ENCODE measurements around the gene PTH2R. TPM values are rescaled to one million over a fixed set of nuclear protein-coding genes. Genes with fewer than 3 reads are reported as not detected.
"Not testable (repeated sequence)": the region's sequence is repeated elsewhere in the genome, so short reads cannot be mapped to it uniquely, and the experiment has no call there.

Gene PTH2R
- total RNA-seq, 1 experiment from 2014 or later, result not detected

- no peak for DNase-seq
- peaks cover 3% of the 10 kb centered on the region for H3K9me3 Mint-ChIP-seq (ENCODE audit: low read depth, unreplicated experiment)
- CTCF ChIA-PET, result no interaction called here
- no peaks in the 10 kb centered on the region for H3K36me3 Mint-ChIP-seq (ENCODE audit: insufficient read depth, unreplicated experiment)
- H3K4me3 Mint-ChIP-seq (ENCODE audit: low read depth, unreplicated experiment), result no peak overlapping the region
- peaks cover 12% of the 10 kb centered on the region for H3K4me1 Mint-ChIP-seq (ENCODE audit: low read depth, unreplicated experiment)
- TF ChIP-seq CTCF (IDR thresholded peaks at IDR 0.05; ENCODE audit: unreplicated experiment), result no peak
- BruUV-seq (replicated peaks), result no TSS peak
- H3K27me3 Mint-ChIP-seq (ENCODE audit: unreplicated experiment), result no peaks in the 10 kb centered on the region
- no peak overlapping the region for H3K27ac Mint-ChIP-seq (ENCODE audit: unreplicated experiment)
- intact Hi-C loops (cut with micrococcal nuclease; ENCODE audit: unreplicated experiment), result no loop called here
These were observed 95.7 kb downstream of the PTH2R start for GRCh38 chr2:208502288-208502687.

- H3K27ac Mint-ChIP-seq (ENCODE audit: unreplicated experiment); DNase-seq; H3K27me3 Mint-ChIP-seq (ENCODE audit: unreplicated experiment); intact Hi-C loops (cut with micrococcal nuclease; ENCODE audit: unreplicated experiment); CTCF ChIA-PET; H3K4me3 Mint-ChIP-seq (ENCODE audit: low read depth, unreplicated experiment); H3K36me3 Mint-ChIP-seq (ENCODE audit: insufficient read depth, unreplicated experiment); BruUV-seq (replicated peaks); H3K9me3 Mint-ChIP-seq (ENCODE audit: low read depth, unreplicated experiment): not testable (repeated sequence)
- H3K4me1 Mint-ChIP-seq (ENCODE audit: low read depth, unreplicated experiment), result peaks cover 12% of the 10 kb centered on the region
These were observed 98.8 kb downstream of the PTH2R start for GRCh38 chr2:208505365-208505764.

GRCh38 chr2:208509586-208509985 lies 103.0 kb downstream of the PTH2R start:
- CTCF ChIA-PET, result no interaction called here
- H3K36me3 Mint-ChIP-seq (ENCODE audit: insufficient read depth, unreplicated experiment), result peaks cover 4% of the 10 kb centered on the region

GRCh38 chr2:208511016-208511415 lies 104.4 kb downstream of the PTH2R start:
- no peak for TF ChIP-seq CTCF (IDR thresholded peaks at IDR 0.05; ENCODE audit: unreplicated experiment)
- peaks cover 12% of the 10 kb centered on the region for H3K9me3 Mint-ChIP-seq (ENCODE audit: low read depth, unreplicated experiment)
- intact Hi-C loops (cut with micrococcal nuclease; ENCODE audit: unreplicated experiment), result no loop called here
- H3K4me3 Mint-ChIP-seq (ENCODE audit: low read depth, unreplicated experiment), result no peak overlapping the region
- no TSS peak for BruUV-seq (replicated peaks)
- no peak for DNase-seq
- no peaks in the 10 kb centered on the region for H3K27me3 Mint-ChIP-seq (ENCODE audit: unreplicated experiment)
- H3K4me1 Mint-ChIP-seq (ENCODE audit: low read depth, unreplicated experiment), result no peaks in the 10 kb centered on the region
- no peak overlapping the region for H3K27ac Mint-ChIP-seq (ENCODE audit: unreplicated experiment)
- CTCF ChIA-PET, result no interaction called here
- H3K36me3 Mint-ChIP-seq (ENCODE audit: insufficient read depth, unreplicated experiment), result peaks cover 6% of the 10 kb centered on the region

More at GRCh38 chr2:208509586-208509985, 103.0 kb downstream of the PTH2R start:
- intact Hi-C loops (cut with micrococcal nuclease; ENCODE audit: unreplicated experiment), result no loop called here
- no peaks in the 10 kb centered on the region for H3K4me1 Mint-ChIP-seq (ENCODE audit: low read depth, unreplicated experiment)
- no peak for DNase-seq
- no TSS peak for BruUV-seq (replicated peaks)
- no peak for TF ChIP-seq CTCF (IDR thresholded peaks at IDR 0.05; ENCODE audit: unreplicated experiment)
- no peak overlapping the region for H3K27ac Mint-ChIP-seq (ENCODE audit: unreplicated experiment)
- peaks cover 3% of the 10 kb centered on the region for H3K9me3 Mint-ChIP-seq (ENCODE audit: low read depth, unreplicated experiment)
- no peaks in the 10 kb centered on the region for H3K27me3 Mint-ChIP-seq (ENCODE audit: unreplicated experiment)
- H3K4me3 Mint-ChIP-seq (ENCODE audit: low read depth, unreplicated experiment), result no peak overlapping the region

- Mint-ChIP-seq H3K4me3 (ENCODE audit: low read depth, unreplicated experiment) (no peak overlapping the region), H3K27me3 (ENCODE audit: unreplicated experiment) (no peaks in the 10 kb centered on the region), H3K27ac (ENCODE audit: unreplicated experiment) (no peak overlapping the region), H3K4me1 (ENCODE audit: low read depth, unreplicated experiment) (no peaks in the 10 kb centered on the region), H3K36me3 (ENCODE audit: insufficient read depth, unreplicated experiment) (peaks cover 6% of the 10 kb centered on the region), H3K9me3 (ENCODE audit: low read depth, unreplicated experiment) (peaks cover 10% of the 10 kb centered on the region)
- BruUV-seq (replicated peaks), result no TSS peak
- CTCF ChIA-PET, result no interaction called here
- intact Hi-C loops (cut with micrococcal nuclease; ENCODE audit: unreplicated experiment), result no loop called here
- no peak for DNase-seq
- no peak for TF ChIP-seq CTCF (IDR thresholded peaks at IDR 0.05; ENCODE audit: unreplicated experiment)
These were observed 105.0 kb downstream of the PTH2R start for GRCh38 chr2:208511573-208511972.

Measured in Calu3 (cell line).